Heart left ventricle (tissue), 16 donors: ENCODE data around the gene RNGTT. TPM values are rescaled to one million over a fixed set of nuclear protein-coding genes. Genes with fewer than 3 reads are reported as not detected.
"Not testable (repeated sequence)": the region's sequence is repeated elsewhere in the genome, so short reads cannot be mapped to it uniquely, and the experiment has no call there.

Experiments used
- ATAC-seq, 4 donors: fragments of 200-7000 bp; cut with Tn5 transposase; one replicate each; pipeline ENCODE4 v1.9.1; 2020 to 2022; ENCODE audit warnings: moderate library complexity in 4 of 4, mild to moderate bottlenecking in 3 of 4, moderate number of reproducible peaks in 1 of 4
- DNase-seq, 5 donors: peaks; one replicate each; pipeline ENCODE4 v3.0.0-alpha.2; 2020
- H3K27ac ChIP-seq, 12 donors: fragments of 200-600 bp; sonication (generic) in 4 of 12; one replicate each; pipeline versions ENCODE4 v1.5.0 to v1.8.0; 2016 to 2022; ENCODE audit warnings: mild to moderate bottlenecking in 2 of 12
- H3K27me3 ChIP-seq, 9 donors: fragments of 200-600 bp; sonication (generic) in 2 of 9; one replicate each; pipeline versions ENCODE4 v1.5.1 to v1.8.0; 2016 to 2022; ENCODE audit warnings: mild to moderate bottlenecking in 3 of 9
- H3K36me3 ChIP-seq, 9 donors: fragments of 200-600 bp; sonication (generic) in 2 of 9; one replicate each; pipeline versions ENCODE4 v1.5.0 to v1.8.0; 2018 to 2022; ENCODE audit warnings: mild to moderate bottlenecking in 2 of 9
- H3K4me1 ChIP-seq, 12 donors: fragments of 200-600 bp; sonication (generic) in 4 of 12; one replicate each; pipeline versions ENCODE4 v1.5.0 to v1.8.0; 2016 to 2022; ENCODE audit warnings: mild to moderate bottlenecking in 3 of 12
- H3K4me3 ChIP-seq, 12 donors: fragments of 200-600 bp; sonication (generic) in 4 of 12; one replicate each; pipeline versions ENCODE4 v1.5.0 to v1.8.0; 2017 to 2022; ENCODE audit warnings: mild to moderate bottlenecking in 9 of 12, moderate library complexity in 4 of 12
- H3K9me3 ChIP-seq, 12 donors: fragments of 200-600 bp; sonication (generic) in 4 of 12; one replicate each; pipeline versions ENCODE4 v1.5.0 to v1.8.0; 2016 to 2022; ENCODE audit warnings: mild to moderate bottlenecking in 1 of 12
- CTCF ChIP-seq, 12 donors: fragments of 200-600 bp; sonication (generic) in 4 of 12; IDR thresholded peaks; one replicate each; pipeline versions ENCODE4 v1.5.0 to v1.8.0; 2018 to 2022; ENCODE audit warnings: antibody characterized with exemption in 12 of 12, mild to moderate bottlenecking in 5 of 12
- POLR2A ChIP-seq, 2 donors: fragments of 450-650 bp; IDR thresholded peaks; one replicate each; pipeline ENCODE4 v1.6.1; 2017; ENCODE audit warnings: antibody characterized with exemption in 2 of 2, mild to moderate bottlenecking in 2 of 2, moderate library complexity in 2 of 2
- whole genome bisulfite sequencing, 4 donors: extraction: QIAGEN DNeasy Blood & Tissue Kit in 2 of 4; methylation state at CpG; one replicate each; pipeline versions ENCODE4 v1.1.5 to v1.1.7; 2013 to 2018; 5-methylcytosine and 5-hydroxymethylcytosine counted together
- intact Hi-C, 10 donors: fragments of 100-400 bp; cut with DNase I; formaldehyde crosslinking; loops; one replicate each; pipeline versions ENCODE4 v1.11.1 to v1.14.2; 2022
- polyA plus RNA-seq, 2 donors: library from polyadenylated mRNA; stranded (reverse); fragments of 200-250 nt; gene quantifications; one replicate each; pipeline ENCODE4 v1.2.3, GENCODE V29; 2013
- total RNA-seq, 9 donors: library from RNA; depleted of rRNA in 2 of 9; stranded (reverse); fragments of >200 nt in 2 of 9; fragmentation: NEBNext Ultra II Directional in 3 of 9; extraction: Animal tissue kit (Norgen Biotek cat#: 25700) in 3 of 9; gene quantifications; one replicate each; pipeline versions ENCODE4 v1.1.0 to v1.2.4, GENCODE V29; 2016 to 2023
- donor health status: ischemic (EF 13 %, LVEDD 7.1; RV severe dilation, severe dysfunction).
- donor health status: healthy with polysubstance abuse.
- donor health status: DM: no; HTN: yes; CAD: no.
- donor health status: DM: no; HTN: no; CAD: no.
- donor health status: ischemic (EF 25% LVEDD 6.9; RV normal size, moderate dysfunction).
- donor health status: ischemic (EF 25% LVEDD 5.7; RV mildly dilated, moderate dysfunction).
- donor health status: healthy.
- donor health status: DM: yes; HTN: yes; CAD: no.
- donor health status: ischemic (EF 35%, LVEDD 5.7; RV mildly dilated, moderate dysfunction).
- donor health status: nonischemic (EF 11% LVEDD 7.7; RV severe dilation, severe dysfunction).
- donor health status: DM: yes; HTN: yes; CAD: no.
- donor health status: PGD.
- donor health status: ischemic (EF 29% LVEDD 5.4; RV normal size, mild dysfunction).
- donor health status: nonischemic (EF 23%, LVEDD 6.1; RV moderate dilation, normal function).

Gene RNGTT
- total and polyA plus RNA-seq, 11 donors, result 2.6 to 11.6 (median 9.1) TPM

- H3K4me1 ChIP-seq, result no peaks in the 10 kb centered on the region
- no peak for TF ChIP-seq CTCF (IDR thresholded peaks at IDR 0.05)
- no peak for TF ChIP-seq POLR2A (IDR thresholded peaks at IDR 0.05)
- WGBS, 4 donors, result 43 to 62% (median 51%) methylated on average over 6 of the region's 6 CpGs
- H3K4me3 ChIP-seq, result no peak overlapping the region
- no peak overlapping the region for H3K27ac ChIP-seq
- no peaks in the 10 kb centered on the region for H3K36me3 ChIP-seq
- DNase-seq, result no peak
- intact Hi-C loops, result no loop called here
- H3K9me3 ChIP-seq, result peaks cover 0 to 17% (median 4%) of the 10 kb centered on the region in 12 donors
- no peak for ATAC-seq
- H3K27me3 ChIP-seq, result no peaks in the 10 kb centered on the region
These were observed 9.3 kb upstream of the RNGTT start for GRCh38 chr6:88972504-88973423.

DNA sequence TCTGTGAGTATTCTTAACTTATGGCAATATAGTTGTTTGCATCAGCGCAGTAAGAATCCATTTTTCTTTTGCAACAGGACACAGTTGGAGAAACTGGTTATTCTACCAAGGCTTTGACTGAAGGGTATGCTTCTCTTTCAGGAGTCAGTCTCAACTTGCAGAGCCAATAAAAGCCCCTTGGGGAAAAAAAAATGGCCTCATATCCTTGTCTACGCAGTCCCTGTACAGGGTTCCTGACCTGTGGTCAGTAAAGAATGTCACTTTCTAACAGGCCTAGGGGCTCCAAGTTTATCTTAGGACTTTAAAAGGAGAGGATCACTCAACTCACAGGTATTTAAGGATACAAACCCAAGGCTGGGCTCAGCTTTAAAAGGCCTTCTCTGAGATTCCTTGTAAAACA, 6.9 kb upstream of the RNGTT start:
- Histone ChIP-seq H3K27ac (no peak overlapping the region), H3K36me3 (no peaks in the 10 kb centered on the region), H3K9me3 (peaks cover 0 to 29% (median 10%) of the 10 kb centered on the region in 12 donors), H3K4me3 (no peak overlapping the region), H3K27me3 (no peaks in the 10 kb centered on the region), H3K4me1 (no peaks in the 10 kb centered on the region)
- no peak for ATAC-seq
- no peak for DNase-seq
- intact Hi-C loops, result no loop called here
- TF ChIP-seq CTCF (IDR thresholded peaks at IDR 0.05) (no peak), POLR2A (IDR thresholded peaks at IDR 0.05) (no peak)
- WGBS, 4 donors, result 88 to 92% (median 89%) methylated on average over 2 of the region's 2 CpGs

DNA sequence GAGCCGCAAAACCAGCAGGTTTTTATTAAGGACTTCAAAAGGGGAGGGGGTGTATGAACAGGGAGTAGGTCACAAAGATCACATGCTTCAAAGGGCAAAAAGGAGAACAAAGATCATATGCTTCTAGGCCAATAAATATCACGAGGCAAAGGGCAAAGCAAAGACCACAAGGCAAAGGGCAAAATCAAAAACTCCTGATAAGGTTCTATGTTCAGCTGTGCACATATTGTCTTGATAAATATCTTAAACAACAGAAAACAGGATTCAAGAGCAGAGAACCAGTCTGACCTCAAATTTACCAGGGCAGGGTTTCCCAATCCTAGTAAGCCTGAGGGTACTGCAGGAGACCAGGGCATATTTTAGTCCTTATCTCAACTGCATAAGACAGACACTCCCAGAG, 5.8 kb upstream of the RNGTT start:
- H3K4me3 ChIP-seq, ATAC-seq, intact Hi-C loops, DNase-seq, H3K27ac ChIP-seq, H3K36me3 ChIP-seq, H3K27me3 ChIP-seq, H3K4me1 ChIP-seq: not testable (repeated sequence)
- WGBS, 4 donors, result 63 to 92% (median 69%) methylated on average over 2 of the region's 2 CpGs
- H3K9me3 ChIP-seq, result peaks cover 0 to 29% (median 10%) of the 10 kb centered on the region in 12 donors

DNA sequence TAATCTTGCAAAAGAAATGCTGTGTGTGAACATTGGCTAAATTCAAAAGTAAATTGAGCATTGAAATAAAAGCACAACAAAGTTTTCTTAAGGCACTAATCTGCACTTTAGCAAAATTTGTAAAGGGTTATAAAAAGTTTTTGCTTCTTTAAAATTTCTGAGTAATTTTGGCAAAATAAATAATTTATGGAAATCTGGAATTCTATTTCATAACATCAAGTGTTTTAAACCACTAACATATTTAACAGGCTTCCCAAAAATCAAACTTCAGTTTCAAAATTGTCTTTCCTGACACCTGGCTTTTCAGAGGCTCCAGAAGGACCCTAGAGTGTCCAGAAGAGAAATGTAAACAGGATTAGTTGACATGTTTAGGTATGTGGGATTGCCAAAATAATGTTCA, 4.5 kb upstream of the RNGTT start:
- intact Hi-C loops, result no loop called here
- no peak overlapping the region for H3K4me3 ChIP-seq
- TF ChIP-seq CTCF (IDR thresholded peaks at IDR 0.05) (no peak), POLR2A (IDR thresholded peaks at IDR 0.05) (no peak)
- no peaks in the 10 kb centered on the region for H3K36me3 ChIP-seq
- H3K9me3 ChIP-seq, result peaks cover 0 to 29% (median 10%) of the 10 kb centered on the region in 12 donors
- H3K27me3 ChIP-seq, result no peaks in the 10 kb centered on the region
- H3K27ac ChIP-seq, result no peak overlapping the region
- ATAC-seq (no peak), DNase-seq (no peak)
- H3K4me1 ChIP-seq, result peaks cover 0 to 14% (median 7%) of the 10 kb centered on the region in 12 donors
